Prostate gland (tissue), 2 donors: ENCODE data around the gene TUBB6.

Source experiments
- POLR2A ChIP-seq: fragments of 450-650 bp; IDR thresholded peaks from one replicate; pipeline ENCODE4 v1.6.1; 2016; ENCODE audit warnings: antibody characterized with exemption, mild to moderate bottlenecking
- TF ChIP-seq, protein P1 (sequence below), 4 experiments: fragments of 200-600 bp in 2 of 4; fragments of 450-650 bp in 2 of 4; sonication (generic) in 2 of 4; IDR thresholded peaks; 1 replicate in 3 of 4; 2 replicates in 1 of 4; pipeline ENCODE4 v1.5.1; 2016 to 2019; ENCODE audit warnings: antibody characterized with exemption in 4 of 4, mild to moderate bottlenecking in 2 of 4, moderate library complexity in 2 of 4

DNA sequence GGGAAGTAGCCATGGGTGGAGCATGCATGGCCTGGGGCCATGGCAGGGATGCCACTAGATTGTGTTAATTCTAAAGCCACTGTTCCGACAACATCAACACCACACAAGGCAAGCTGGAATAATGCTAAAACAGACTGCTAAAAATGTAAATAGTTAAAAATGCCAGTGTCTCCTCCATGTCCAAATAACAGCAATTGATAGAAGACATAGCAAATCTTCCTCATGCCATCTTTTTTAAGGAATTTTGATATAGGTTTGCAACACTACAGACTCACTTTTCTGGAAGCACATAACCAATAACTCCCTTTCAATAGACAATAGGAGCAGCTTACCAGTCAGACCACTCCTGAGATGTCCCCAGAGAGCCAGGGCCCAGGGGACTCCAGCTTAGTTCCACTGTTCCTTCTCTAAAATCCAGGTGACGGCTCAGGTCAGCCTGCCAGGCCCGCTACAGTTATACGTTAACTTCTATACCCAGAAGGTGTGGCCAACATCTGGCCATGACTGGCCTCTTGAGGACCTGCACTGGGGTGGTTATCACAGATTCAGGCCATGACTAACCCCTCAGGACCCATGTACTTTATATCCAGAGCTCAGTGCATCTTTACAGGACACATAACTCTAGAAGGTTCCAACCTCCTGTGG lies 20.3 kb downstream of the TUBB6 start:
- no peak for TF ChIP-seq POLR2A
- TF ChIP-seq, protein P1, sequence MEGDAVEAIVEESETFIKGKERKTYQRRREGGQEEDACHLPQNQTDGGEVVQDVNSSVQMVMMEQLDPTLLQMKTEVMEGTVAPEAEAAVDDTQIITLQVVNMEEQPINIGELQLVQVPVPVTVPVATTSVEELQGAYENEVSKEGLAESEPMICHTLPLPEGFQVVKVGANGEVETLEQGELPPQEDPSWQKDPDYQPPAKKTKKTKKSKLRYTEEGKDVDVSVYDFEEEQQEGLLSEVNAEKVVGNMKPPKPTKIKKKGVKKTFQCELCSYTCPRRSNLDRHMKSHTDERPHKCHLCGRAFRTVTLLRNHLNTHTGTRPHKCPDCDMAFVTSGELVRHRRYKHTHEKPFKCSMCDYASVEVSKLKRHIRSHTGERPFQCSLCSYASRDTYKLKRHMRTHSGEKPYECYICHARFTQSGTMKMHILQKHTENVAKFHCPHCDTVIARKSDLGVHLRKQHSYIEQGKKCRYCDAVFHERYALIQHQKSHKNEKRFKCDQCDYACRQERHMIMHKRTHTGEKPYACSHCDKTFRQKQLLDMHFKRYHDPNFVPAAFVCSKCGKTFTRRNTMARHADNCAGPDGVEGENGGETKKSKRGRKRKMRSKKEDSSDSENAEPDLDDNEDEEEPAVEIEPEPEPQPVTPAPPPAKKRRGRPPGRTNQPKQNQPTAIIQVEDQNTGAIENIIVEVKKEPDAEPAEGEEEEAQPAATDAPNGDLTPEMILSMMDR (IDR thresholded peaks at IDR 0.05), result no peak
